ENCODE results near the gene ZMAT3. TPM values are rescaled to one million over a fixed set of nuclear protein-coding genes. Genes with fewer than 3 reads are reported as not detected.

ZMAT3 gene
- total RNA-seq, 4 donors from 2014 or later: 7.7 to 9.1 (median 8.2) TPM

GRCh38 chr3:179005213-179005612 is 66.4 kb downstream of the ZMAT3 start:
- no peak for ATAC-seq (ENCODE audit: low FRiP score)
- TF ChIP-seq, protein P1, sequence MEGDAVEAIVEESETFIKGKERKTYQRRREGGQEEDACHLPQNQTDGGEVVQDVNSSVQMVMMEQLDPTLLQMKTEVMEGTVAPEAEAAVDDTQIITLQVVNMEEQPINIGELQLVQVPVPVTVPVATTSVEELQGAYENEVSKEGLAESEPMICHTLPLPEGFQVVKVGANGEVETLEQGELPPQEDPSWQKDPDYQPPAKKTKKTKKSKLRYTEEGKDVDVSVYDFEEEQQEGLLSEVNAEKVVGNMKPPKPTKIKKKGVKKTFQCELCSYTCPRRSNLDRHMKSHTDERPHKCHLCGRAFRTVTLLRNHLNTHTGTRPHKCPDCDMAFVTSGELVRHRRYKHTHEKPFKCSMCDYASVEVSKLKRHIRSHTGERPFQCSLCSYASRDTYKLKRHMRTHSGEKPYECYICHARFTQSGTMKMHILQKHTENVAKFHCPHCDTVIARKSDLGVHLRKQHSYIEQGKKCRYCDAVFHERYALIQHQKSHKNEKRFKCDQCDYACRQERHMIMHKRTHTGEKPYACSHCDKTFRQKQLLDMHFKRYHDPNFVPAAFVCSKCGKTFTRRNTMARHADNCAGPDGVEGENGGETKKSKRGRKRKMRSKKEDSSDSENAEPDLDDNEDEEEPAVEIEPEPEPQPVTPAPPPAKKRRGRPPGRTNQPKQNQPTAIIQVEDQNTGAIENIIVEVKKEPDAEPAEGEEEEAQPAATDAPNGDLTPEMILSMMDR (IDR thresholded peaks at IDR 0.05): no peak
- DNase-seq (ENCODE audit: low spot score): no peak

DNA sequence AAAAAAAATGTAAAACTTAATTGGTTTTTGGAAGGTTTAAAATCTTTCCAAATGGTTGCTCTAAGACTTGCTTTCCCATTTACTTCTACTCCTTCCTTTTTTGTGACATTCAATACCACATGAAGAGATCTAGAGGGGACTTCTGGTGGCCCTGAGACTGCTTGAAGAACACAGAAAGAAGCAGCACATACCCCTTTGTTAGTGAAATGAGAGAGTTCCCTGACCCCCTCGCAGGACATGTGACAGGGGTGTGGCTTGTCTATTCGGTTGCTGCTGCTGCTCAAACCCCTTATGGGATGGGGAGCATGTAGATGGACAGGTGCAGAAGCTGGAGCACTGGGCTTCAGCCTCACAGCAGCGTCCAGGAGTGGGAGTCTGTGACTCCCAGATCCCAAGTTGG is 71.0 kb downstream of the ZMAT3 start:
- no peak for ATAC-seq (ENCODE audit: low FRiP score)

DNA sequence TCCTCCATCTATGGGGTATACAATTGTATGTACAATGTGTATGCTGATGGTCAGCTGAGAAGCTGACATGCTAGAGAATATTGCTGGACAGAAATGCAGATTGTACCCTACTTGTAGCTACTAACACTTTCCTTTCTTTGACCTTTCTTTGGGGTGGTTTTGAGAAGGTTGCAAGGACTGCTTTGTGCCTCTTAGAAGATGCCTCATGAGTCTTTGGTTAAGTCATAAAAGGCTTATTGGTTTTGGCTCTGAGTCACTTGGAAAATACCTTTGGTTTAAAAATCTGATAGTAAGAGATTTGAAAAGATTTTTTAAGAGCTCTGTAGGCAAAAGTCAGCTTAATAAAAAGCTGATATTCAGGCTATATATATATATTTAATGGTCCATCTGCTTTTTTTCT is 71.5 kb downstream of the ZMAT3 start:
- ATAC-seq (ENCODE audit: low FRiP score): no peak
- TF ChIP-seq, protein P1 (IDR thresholded peaks at IDR 0.05): no peak
- no peak for DNase-seq (ENCODE audit: low spot score)

More for the DNA sequence above, 71.0 kb downstream of the ZMAT3 start:
- TF ChIP-seq, protein P1 (IDR thresholded peaks at IDR 0.05): no peak
- DNase-seq (ENCODE audit: low spot score): no peak

DNA sequence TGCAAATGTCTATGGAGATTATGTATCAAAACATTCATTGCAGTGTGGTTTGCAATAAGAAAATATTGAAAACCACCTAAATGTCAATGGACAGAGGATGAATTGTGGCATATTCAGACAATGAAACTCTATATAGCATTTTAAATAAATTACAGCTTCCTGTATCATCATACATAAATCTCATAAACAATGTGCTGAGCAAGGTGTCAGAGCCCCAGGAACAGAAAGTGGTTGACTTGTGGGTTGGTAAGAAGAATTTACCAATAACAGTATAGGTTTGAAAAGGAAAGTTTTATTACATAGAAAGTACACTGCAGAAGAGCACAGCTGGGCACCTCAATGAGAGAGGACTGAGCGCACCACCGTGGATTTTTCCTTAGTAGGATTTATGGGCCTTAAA is 75.2 kb downstream of the ZMAT3 start:
- ATAC-seq (ENCODE audit: low FRiP score): no peak

DNA sequence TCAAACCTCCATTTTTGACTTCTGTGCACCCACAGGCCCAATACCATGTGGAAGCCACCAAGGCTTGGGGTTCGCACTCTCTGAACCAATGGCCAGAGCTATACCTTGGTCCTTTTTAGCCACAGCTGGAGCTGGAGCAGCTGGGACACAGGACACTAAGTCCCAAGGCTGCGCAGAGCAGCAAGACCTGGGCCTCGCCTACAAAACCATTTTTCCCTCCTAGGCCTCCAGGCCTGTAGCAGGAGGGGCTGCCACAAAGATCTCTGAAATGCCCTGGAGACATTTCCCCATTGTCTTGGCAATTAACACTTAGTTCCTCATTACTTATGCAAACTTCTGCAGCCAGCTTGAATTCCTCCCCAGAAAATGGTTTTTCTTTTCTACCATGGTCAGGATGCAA is 81.3 kb downstream of the ZMAT3 start:
- ATAC-seq (ENCODE audit: low FRiP score) (no peak), DNase-seq (ENCODE audit: low spot score) (no peak)
- TF ChIP-seq, protein P1 (IDR thresholded peaks at IDR 0.05): no peak

More for the DNA sequence above, 75.2 kb downstream of the ZMAT3 start:
- DNase-seq (ENCODE audit: low spot score): no peak
- TF ChIP-seq, protein P1 (IDR thresholded peaks at IDR 0.05): no peak

- TF ChIP-seq, protein P1 (IDR thresholded peaks at IDR 0.05): no peak
- no peak for ATAC-seq (ENCODE audit: low FRiP score)
- DNase-seq (ENCODE audit: low spot score): no peak
These were observed 81.8 kb downstream of the ZMAT3 start for GRCh38 chr3:178989821-178990220.

DNA sequence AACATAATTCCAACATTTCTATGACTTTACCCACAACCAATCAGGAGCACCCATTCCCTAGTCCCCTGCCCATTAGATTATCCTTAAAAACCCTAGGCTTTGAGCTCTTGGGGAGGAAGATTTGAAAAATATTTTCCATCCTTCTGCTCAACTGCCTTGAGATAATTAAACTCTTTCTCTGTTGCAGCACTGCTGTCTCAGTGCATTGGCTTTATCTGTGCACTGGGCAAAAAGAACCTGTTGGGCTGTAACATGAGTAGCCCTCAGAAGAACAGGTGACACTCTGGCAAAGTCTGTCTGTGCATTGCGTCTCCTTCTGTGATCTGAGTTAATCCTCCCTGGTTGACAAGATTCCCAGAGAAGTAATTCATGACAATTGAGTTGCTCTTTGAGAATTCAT is 83.9 kb downstream of the ZMAT3 start:
- TF ChIP-seq, protein P1 (IDR thresholded peaks at IDR 0.05): no peak
- ATAC-seq (ENCODE audit: low FRiP score) (no peak), DNase-seq (ENCODE audit: low spot score) (no peak)

Measured in omental fat pad (tissue), 4 donors.